BE2C (cell line): ENCODE results near the gene PACRG.

Source experiments
- DNase-seq: peaks from one replicate; pipeline ENCODE4 v3.0.0-alpha.2; 2020
- H3K27me3 ChIP-seq: fragments of 250-450 bp; sonication (Bioruptor Pico); 2 replicates; pipeline ENCODE4 v1.5.1; 2020; ENCODE audit warnings: mild to moderate bottlenecking
- H3K36me3 ChIP-seq: fragments of 250-450 bp; sonication (Bioruptor Pico); 2 replicates; pipeline ENCODE4 v1.5.1; 2020; ENCODE audit warnings: mild to moderate bottlenecking
- H3K4me1 ChIP-seq: fragments of 250-450 bp; sonication (Bioruptor Pico); 2 replicates; pipeline ENCODE4 v1.5.1; 2020
- H3K4me3 ChIP-seq: 2 replicates; pipeline ENCODE4 v1.5.1; 2011; ENCODE audit warnings: low read depth, low read length
- H3K9me3 ChIP-seq: fragments of 250-450 bp; sonication (Bioruptor Pico); 2 replicates; pipeline ENCODE4 v1.5.1; 2020
- CTCF ChIP-seq: IDR thresholded peaks from 2 replicates; pipeline ENCODE4 v1.5.1; 2012; ENCODE audit warnings: mild to moderate bottlenecking, low read depth, low read length

Gene PACRG

GRCh38 chr6:162683135-162683534 is 44.6 kb upstream of the PACRG start:
- no peak for DNase-seq
- H3K27me3 ChIP-seq: no peaks in the 10 kb centered on the region
- TF ChIP-seq CTCF: no peak
- H3K36me3 ChIP-seq: no peaks in the 10 kb centered on the region
- H3K4me1 ChIP-seq: peaks cover 2% of the 10 kb centered on the region; the same call in 1 of the 2 replicates
- no peaks in the 10 kb centered on the region for H3K9me3 ChIP-seq
- no peak overlapping the region for H3K4me3 ChIP-seq

GRCh38 chr6:162684052-162684451 is 43.7 kb upstream of the PACRG start:
- Histone ChIP-seq H3K9me3 (no peaks in the 10 kb centered on the region), H3K4me3 (no peak overlapping the region), H3K27me3 (no peaks in the 10 kb centered on the region), H3K4me1 (peaks cover 2% of the 10 kb centered on the region; the same call in 1 of the 2 replicates), H3K36me3 (no peaks in the 10 kb centered on the region)
- TF ChIP-seq CTCF: no peak
- DNase-seq: no peak

- Histone ChIP-seq H3K4me3 (no peak overlapping the region), H3K27me3 (no peaks in the 10 kb centered on the region), H3K36me3 (no peaks in the 10 kb centered on the region), H3K9me3 (no peaks in the 10 kb centered on the region), H3K4me1 (peaks cover 2% of the 10 kb centered on the region; the same call in 1 of the 2 replicates)
- no peak for TF ChIP-seq CTCF
- no peak for DNase-seq
These were observed 42.8 kb upstream of the PACRG start for GRCh38 chr6:162684961-162685360.

- Histone ChIP-seq H3K9me3 (no peaks in the 10 kb centered on the region), H3K36me3 (no peaks in the 10 kb centered on the region), H3K4me1 (peaks cover 2% of the 10 kb centered on the region; the same call in 1 of the 2 replicates), H3K4me3 (no peak overlapping the region), H3K27me3 (no peaks in the 10 kb centered on the region)
- no peak for TF ChIP-seq CTCF
- no peak for DNase-seq
These were observed 42.2 kb upstream of the PACRG start for GRCh38 chr6:162685586-162685985.

GRCh38 chr6:162688751-162689345 is 38.9 kb upstream of the PACRG start:
- no peak overlapping the region for H3K4me3 ChIP-seq
- no peaks in the 10 kb centered on the region for H3K9me3 ChIP-seq
- H3K27me3 ChIP-seq: no peaks in the 10 kb centered on the region
- TF ChIP-seq CTCF: no peak
- no peaks in the 10 kb centered on the region for H3K36me3 ChIP-seq
- no peak for DNase-seq
- peaks cover 2% of the 10 kb centered on the region; the same call in 1 of the 2 replicates for H3K4me1 ChIP-seq

- no peak for TF ChIP-seq CTCF
- no peaks in the 10 kb centered on the region for H3K9me3 ChIP-seq
- H3K36me3 ChIP-seq: no peaks in the 10 kb centered on the region
- no peaks in the 10 kb centered on the region for H3K4me1 ChIP-seq
- no peak overlapping the region for H3K4me3 ChIP-seq
- H3K27me3 ChIP-seq: no peaks in the 10 kb centered on the region
- DNase-seq: no peak
These were observed 37.6 kb upstream of the PACRG start for GRCh38 chr6:162690158-162690557.
